ENCODE results near the gene MYL10.
"Not testable (repeated sequence)": the region's sequence is repeated elsewhere in the genome, so short reads cannot be mapped to it uniquely, and the experiment has no call there.

MYL10 gene

DNA sequence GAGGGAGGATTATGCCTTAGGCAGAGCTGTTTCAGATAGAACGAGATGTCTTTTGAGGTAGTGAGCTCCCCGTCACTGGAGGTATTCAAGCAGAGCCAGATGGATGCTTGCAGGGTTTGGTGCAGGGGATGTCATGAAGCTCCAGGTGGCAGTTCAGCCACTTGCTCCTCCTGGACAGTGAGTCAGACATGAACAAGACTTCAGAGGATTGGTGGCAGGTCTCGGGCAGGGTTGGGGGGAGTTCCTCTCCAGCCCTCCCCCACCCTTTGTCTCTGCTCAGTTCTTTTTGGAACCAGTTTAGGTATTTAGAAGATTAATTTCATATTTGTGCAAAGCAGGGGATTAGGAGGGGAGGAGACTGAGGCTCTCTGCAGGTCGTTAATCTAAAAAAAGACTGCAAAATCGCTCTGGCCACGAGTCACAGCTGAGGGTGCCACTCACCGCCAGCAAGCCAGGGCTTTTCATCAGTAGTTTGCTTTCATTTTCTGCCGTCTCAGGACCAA is 21.5 kb upstream of the MYL10 start:
- no peak for DNase-seq

DNA sequence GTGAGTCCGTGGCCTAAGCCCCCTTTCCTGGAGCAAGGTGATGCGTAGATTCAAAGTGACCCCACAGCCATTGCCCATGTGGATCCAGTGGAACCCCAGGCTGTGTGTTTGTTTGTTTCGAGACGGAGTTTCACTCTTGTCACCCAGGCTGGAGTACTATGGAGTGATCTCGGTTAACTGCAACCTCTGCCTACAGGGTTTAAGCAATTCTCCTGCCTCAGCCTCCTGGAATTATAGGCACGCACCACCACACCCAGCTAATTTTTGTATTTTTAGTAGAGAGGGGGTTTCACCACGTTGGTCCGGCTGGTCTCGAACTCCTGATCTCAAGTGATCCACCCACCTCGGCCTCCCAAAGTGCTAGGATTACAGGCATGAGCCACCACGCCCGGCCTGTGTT is 18.8 kb upstream of the MYL10 start:
- not testable (repeated sequence) for DNase-seq

DNA sequence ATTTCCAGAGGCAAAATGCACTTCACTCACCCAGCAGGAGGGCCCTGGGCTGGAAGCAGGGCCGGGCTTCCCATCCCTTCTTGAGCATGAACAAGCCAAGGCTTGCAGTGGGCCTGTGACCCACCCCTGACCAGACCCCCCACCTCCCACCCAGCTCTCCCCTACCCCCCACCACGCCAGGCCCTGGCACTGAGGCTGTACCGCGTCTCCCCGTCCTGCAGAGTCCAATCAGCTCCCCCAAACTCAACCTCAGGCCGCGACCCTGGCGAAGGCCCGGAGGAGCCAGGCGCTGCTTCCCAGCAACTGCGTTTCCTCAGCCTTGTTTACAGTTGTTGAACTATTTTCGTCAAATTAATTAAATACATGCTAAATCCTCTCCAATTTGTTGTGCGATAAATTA is 16.9 kb upstream of the MYL10 start:
- DNase-seq, result no peak

DNA sequence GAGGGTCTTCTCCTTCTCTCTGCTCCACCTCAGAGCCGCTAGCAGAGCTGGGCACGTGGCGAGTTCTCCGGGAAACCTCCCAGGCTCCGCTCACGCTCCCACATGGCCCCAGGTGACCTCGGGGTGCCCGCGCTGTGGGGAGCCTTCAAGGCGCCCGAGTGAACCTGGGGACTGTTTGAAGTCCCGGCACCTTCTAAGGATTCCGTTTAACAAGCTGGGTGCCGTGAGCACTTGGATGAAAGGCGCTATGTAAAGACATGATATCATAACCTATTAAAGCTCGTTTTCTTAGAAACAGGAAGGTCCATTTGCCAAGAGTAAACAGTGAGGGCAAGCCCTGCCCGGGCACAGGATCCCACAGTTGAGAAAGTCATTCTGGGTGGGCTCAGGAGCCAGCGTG is 15.8 kb upstream of the MYL10 start:
- no peak for DNase-seq

DNA sequence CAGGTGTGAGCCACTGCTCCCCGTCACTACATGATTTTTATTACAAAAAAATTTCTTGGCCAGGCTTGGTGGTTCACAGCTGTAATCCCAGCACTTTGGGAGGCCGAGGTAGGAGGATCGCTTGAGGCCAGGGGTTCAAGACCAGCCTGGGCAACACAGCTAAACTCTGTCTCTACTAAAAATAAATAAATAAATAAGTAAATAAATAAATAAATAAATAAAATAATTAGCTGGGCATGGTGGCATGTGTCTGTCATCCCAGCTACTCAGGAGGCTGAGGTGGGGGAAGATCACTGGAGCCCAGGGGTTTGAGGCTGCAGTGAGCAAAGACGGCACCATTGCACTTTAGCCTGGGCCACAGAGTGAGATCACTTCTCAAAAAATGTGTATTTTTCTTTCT is 10.0 kb upstream of the MYL10 start:
- not testable (repeated sequence) for DNase-seq

DNA sequence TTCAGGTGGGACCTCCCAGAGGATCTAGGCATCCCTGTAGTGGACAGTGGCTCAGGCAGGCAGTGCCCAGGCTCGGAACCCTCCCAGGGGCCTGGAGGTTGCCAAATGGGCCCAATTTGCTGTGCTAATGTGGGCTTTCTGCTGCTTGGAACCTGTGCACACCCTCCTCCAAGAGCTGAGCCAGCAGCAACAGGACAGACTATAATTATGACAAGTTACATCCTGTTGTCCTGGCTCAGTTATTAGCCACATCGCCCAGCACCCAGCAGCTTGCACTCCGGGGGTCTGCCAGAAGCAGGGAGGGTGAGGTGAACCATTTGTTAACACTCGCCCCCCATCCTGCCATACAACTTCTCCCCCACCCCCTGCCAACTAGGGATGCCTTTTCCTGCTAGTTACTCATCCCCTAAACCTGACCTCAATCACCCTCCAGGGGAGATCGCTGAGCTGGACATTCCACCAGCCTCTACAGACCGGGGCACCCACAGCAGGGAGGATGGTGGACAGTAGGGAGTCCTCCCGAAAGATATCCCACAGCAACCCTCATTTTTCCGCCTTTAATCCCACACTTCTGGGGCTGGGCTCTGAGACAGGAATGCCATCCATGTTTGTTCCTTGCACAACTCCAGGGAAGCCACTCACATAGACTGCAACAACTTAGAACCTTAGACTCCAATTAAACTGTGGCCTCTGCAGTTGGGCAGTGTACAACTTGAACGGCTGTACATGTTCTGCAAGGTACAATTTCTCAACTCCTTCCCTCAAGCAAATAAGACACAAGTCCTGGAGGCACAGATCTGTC is 7.9 kb upstream of the MYL10 start:
- DNase-seq, result no peak

DNA sequence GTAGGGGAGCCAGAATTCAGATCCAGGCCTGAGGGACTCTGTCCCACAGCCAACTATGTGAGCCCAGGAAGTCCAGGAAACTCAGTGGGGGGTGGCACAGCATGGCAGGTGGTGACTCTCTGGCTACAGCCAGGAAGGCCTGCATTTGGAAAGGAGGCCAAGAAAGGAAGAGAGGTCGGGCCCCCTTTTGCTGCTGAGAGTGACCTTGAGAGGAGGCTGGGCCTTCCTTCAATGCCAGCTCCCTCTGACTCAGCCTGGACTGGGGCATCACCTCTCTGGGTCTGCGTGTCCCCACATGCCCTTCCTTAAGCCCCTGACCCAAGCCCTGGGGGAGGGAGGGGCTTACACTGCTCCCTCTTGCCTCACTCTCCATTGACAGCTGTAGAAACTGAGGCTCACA is 6.4 kb upstream of the MYL10 start:
- DNase-seq, result no peak

DNA sequence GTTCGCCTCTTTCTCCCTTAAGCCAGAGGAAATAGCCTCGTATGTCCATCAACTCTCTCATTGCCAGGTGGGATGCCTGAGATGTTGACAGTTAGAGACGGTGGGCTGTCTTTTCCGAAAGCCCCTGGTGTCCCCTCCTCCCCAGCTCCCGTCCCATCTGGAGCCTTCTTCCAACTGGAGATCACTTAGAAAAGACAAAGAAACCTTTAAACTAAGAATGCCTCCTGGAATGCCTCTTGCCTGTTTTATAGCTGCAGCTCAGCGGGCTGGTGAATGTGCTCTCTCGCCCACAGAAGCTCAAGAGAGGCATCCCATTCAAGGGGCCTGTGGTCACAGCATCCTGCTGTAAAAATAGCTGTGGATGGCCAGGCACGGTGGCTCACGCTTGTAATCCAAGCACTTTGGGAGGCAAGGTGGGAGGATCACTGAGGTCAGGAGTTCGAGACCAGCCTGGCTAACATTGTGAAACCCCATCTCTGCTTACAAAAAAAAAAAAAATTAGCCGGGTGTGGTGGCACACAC is 5.2 kb upstream of the MYL10 start:
- DNase-seq, result no peak

DNA sequence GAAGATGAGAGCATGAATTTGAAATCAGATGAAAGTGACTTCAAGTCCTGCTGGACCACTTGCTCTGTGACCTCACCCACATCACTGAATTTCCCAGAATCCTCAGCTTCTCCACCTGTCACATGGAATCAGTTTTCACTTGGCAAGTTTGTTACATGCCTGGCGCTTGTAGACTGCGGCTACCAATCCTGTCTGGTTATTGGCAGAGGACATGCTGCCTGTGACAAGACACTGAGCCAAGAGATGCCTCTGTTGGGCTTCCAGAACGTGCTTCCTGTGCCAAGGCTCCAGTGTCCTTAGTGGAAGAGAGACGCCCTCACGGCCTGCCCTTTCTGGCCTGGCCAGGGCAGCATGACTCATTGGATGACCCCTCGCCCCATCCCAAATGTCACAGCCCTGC is 4.4 kb upstream of the MYL10 start:
- DNase-seq, result no peak

DNA sequence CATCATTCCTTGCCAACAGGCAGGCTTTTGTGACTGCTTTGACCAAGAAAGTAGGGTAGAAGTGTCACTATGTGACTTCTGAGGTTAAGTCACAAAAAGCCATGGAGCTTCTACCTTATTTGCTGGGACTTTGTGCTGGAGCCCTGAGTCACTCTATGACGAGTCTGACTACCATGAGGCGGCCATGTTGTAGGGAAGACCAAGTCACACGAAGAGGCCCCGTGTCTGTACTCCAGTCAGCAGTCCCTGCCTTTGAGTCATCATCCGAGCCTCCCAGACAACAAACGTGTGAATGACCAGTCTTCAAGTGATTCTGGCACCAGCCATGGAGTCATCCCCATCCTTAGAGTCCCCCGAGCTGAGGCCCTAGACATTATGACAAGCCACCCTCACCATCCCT is 3.5 kb upstream of the MYL10 start:
- DNase-seq, result no peak

DNA sequence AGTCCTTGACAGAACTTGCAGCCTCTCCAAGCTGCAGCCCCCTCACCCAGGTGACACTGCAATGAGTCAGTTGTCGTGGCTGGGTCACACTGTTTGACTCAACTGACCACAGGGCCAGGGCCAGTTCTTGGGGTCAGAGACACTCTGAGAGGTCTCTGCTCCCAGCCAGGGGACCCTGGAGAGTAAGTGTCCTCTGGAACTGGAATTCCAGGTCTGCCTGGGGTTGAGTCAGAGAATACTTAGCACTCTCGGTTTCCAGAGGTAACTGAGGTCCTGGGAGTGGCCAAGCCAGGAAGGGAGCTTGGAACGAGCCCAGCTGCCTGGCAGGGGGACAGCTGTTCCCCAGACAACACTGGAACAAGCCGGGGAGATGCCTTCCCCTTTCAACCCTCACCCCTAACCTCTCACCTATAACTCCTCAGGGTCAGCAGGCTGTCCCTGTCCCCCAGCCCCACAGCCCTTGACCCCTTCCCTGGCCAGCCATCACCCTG is 2.2 kb upstream of the MYL10 start:
- no peak for DNase-seq

DNA sequence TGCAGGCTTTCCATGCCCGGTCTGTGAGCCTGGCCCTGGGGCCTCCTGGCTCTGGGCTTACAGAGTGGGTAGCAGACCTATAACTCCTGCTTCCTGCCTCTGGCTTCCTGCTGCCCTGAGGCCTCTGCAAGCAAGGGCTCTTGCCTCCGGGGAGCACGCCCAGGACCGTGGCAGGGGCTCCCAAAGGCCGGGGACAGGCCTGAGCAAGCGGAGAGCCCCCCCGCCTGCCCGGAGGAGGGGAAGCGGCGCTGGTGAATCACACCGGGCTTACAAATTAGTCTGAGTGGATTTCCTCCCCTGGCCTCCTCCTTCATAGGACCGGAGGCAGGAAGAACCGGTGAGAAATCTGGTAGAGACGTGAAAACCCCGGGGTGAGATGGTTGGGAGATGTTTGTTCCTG is 1.5 kb upstream of the MYL10 start:
- DNase-seq, result no peak

DNA sequence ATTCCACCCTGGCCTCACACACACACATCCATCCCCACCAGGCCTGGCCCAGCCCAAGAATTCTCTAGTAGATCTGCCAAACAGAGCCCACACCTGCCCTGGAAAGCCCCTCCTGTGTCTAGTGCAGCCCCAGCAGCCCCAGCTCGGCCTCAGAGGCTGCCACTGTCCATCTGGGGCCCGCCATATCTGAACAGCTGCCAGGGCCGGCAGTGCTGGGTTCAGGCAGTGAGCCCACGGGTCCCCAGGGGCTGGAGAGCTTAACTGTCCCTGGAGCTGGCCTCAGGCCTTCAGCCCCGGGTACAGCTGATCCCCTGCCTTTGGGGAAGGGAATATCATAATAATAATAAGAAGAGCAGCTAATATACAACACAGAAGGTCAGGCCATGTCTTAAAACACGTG is 574 bp downstream of the MYL10 start:
- peak; percentile 50 to 77 for DNase-seq

DNA sequence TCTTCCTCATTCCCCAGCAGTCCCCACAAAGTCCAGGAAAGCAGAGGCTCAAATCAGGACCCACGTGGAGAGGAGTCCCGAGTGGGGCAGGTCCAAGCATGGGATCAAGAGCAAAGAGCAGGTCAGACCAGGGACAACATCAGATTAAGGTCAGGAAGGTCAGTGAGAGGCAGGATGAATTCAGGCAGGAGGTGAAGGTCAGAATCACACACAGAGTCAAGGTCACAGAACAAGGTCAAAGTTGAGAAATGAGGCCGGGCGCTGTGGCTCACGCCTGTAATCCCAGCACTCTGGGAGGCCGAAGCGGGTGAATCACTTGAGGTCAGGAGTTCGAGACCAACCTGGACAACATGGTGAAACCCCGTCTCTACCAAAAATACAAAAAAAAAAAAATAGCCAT is 2.3 kb downstream of the MYL10 start:
- DNase-seq, result no peak

DNA sequence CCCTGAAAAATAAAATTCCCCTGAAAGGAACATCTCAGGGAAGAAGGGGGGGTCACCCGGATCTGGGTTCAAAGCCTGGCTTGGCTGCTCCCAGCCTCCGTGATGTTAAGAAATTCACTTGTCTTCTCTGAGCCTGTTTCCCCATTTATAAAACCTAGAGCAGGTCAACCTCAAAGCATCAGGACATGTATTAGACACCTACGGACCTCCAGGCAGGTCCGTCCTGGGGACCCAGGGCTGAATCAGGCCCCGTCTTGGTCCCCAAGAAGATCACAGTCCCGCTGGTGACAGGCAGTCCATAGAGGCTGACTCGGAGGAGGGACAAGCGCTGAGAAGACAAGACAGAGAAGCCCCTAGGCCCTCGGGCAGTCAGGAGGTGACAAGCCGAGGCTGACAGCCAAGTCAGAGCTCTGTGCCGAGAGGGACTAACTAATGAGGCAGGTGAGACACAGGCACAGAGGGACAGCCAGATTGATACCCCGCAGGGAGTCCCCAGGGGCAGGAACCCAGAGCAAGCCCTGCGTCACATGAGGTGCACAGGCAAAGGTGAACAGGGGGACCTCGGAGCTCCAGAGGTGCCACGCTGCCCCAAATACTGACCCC is 2.9 kb downstream of the MYL10 start:
- DNase-seq, result no peak

DNA sequence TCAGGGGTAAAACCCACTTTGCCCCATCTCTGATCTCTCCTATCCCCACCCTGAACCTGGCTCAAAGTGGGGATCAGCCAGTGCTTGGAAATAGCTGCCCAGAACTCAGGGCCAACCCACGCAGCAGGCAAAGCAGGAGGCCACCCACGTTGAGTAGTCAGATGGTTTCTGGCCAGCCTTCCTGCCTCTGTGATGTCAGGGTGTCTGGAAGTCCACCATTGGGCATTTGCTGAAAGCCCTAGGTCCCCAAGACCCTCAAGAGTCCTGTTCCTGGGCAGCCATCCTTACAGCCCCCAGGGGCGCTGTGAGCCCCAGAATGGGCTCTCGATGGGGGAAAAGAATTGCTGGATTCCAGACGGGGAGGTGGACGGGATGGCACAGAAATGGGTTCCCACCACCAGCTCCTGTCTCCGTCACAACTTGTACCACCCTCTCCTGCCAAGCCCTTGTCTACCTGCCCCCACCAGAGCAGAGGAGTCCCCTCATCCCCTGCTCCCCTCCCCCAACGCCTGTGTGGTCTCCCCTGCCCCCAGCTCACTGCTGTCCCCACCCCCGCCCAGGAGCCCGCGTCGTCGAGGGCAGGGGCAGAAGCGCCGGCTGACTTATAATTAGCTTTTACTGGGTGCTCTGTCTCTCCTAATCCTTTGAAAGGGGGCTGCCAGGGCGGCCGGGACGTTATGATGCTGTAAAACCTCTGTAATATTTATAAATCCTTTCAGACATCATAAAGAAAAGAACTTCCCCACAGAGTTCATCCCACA is 3.9 kb downstream of the MYL10 start:
- DNase-seq, result peak in 1 of 2 experiments; percentile 9

DNA sequence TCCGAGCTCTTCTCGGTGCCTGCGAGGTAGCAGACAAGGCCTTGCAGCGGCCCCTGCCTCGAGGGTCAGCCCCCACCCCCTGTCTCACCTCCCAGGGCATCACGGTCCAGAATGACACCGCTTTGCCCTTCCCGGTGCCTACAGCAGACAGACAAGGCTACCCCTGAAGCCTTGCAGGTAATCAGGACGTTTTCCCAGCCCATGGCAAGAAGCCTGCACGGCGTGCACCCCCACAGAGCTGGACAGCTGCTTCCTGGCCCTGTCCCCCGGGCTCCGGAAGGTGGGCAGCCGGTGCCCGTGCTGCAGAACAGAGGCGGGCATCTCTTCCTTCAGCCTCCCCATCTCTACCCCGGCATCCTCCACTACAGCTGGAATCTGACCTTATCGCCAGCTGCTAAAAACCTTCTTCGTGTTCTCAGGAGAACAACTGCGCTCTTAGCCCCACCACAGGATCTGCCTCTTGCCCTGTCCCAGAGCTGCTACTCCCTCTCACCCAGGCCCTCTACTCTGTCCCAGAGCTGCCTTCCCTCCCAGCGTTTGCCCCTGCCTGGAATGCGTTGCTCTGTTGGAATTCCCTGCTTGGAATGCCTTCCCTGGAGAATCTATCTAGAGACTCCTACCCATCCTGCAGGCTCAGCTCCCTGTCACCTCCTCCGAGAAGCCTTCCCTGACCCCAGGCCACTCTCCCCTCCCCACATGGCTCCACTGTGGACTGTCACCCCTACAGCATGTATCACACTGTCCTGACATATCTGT is 4.7 kb downstream of the MYL10 start:
- DNase-seq, result no peak

DNA sequence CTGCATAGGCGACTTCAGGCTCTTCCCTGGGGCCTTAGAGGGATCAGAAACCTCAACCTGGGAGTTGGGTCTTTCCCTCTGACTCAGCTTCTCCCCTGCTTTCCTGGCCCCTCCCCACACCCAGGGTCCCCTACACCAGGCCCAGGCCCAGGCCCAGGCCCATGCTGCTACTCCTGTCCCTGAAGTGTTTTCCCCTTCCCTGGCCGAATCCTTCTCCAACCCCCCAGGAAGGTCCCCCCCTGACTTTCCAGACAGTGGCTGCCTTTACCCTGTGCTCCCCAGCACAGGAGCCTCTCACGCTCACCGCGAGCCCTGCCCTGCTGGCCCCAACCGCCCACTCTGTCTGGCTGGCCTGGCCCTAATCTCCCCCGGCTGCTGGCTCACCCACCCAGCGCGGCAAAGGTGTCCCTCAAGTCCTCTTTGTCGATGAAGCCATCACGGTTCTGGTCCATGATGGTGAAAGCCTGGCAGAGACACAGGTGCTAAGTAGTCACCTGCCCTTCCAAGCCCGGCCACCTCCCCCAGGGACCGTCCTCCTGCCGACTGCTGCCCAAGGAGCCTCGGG is 6.4 kb downstream of the MYL10 start:
- DNase-seq, result no peak

DNA sequence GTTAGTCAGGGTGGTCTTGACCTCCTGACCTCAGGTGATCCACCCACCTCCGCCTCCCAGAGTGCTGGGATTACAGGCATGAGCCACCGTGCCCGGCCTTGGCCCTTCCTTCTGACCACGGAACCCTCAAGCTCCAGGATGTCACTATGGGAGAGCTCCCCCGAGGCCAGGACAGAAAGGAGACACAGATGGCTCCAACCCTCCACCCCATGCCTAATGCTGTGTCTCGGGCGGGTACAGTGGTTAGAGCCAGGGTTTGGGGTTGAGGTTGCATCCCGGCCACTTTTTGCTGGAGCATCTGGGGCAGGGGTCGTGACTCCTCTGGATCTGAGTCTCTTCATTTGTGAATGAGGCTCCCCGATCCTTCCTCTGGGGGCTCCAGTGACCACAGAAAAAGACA is 8.1 kb downstream of the MYL10 start:
- DNase-seq, result no peak

DNA sequence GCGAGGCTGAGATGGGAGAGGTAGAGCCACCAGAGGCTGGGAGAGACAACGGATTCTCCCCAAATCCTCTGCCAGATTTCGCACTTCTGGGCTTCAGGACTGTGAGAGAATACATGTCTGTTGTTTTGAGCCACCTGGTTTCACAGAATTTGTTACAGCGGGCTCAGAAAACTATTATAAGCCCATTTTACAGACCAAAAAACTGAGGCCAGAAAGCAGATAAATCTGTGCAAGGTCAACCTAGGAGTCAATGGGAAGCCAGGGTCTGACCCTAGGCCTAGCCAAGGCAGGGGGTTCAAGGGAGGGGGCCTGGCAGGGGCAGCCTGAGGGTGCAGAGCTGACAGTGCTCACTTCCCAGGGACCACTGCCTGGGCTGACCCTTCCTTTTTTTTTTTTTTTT is 8.7 kb downstream of the MYL10 start:
- no peak for DNase-seq

DNA sequence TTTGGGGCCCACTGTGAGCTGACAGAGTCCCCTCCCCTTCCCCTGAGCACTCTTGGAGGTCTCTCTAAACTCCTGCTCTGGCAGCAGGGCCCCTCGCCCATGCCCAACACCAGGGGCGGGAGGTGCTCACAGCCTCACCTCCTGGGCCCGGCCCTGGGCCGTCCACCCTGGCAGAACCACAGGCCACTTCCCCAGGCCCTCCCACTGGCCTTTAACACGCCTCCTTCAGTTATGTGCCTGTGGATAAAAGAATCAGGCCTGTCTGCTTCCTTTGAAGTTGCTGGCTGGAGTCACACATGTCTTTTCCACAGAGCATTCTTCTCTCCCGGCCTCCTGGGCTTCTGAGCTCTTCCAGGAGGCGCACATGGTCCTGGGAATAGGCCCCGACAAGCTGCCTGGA is 10.2 kb downstream of the MYL10 start:
- no peak for DNase-seq

DNA sequence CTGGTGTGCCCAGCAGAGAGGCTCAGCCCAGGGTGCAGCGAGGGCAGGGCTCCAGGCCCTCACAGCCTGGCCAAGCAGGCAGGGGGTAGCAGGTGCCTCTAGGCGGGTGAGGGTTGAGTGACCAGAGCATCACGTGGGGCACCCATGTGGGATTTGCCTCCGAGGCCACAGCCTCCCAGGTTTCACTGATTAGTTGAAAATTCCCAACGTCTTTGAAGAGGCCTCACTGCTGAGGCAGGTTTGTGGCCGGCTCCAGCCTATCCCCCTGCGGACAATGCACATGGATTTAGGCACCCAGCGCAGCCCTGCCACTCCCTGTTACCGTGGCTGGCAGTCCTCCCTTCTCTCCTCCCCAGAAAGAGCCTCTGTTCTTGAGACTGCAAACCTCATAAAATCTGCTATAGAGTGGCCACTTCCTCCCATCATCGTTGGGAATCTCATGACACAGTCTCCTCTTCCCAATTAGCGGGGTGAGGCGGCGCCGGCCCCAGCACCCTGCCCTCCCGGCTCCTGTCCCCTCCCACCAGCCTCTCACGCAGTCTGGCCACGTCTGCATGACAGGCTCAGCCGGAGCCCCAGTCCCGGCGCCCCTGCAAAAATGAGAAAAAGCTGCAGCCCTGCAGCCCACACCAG is 10.8 kb downstream of the MYL10 start:
- no peak for DNase-seq

Data from NCI-H524 (cell line).